AG08395 (cell line): ENCODE results near the gene SNAI1.

Experiments
- DNase-seq: peaks from one replicate; pipeline ENCODE4 v3.0.0; 2012; ENCODE audit warnings: mixed read lengths, low spot score

SNAI1 gene

GRCh38 chr20:50013976-50014375 is 31.2 kb downstream of the SNAI1 start:
- DNase-seq: no peak

GRCh38 chr20:50014570-50015562 is 32.1 kb downstream of the SNAI1 start:
- peak; percentile 6 for DNase-seq

GRCh38 chr20:50015636-50015992 is 32.8 kb downstream of the SNAI1 start:
- DNase-seq: peak; percentile 6

DNA sequence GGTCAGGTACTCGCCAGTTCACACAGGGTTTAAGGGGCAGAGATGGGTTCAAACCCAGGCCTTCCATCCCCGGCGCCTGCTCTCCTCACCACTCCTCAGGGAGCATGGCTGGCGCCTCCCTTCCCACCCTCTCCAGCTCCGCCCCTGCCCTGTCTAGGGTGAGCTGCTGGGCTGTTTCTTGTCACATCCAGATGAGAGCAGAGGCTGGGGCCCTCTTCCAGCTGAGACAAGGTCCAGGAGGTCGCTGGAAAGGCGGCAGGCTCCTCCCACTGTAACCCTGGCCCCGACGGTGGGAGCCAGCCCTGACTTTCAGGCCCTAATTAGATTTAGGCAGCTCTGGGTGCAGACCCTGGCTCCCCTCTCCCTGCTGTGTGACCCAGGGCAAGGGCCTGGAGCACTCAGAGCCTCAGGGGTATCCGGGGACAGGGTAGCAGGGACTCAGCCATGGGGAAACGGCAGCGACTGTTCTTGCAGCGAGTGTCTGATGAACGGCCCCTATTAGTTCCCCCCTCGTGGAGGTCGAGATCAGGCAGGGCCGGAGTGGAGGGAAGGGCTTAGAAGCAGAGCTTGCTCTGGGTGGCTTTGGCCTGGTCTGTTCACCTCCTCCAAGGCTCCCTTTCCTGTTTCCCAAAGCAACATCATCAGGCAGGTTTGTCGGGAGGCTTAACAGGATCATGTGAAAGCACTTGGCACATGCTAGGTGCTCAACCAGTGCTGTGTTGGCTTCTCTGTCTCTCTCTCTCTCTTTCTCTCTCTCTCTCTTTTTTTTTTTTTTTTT is 33.4 kb downstream of the SNAI1 start:
- DNase-seq: peak; percentile 47

- no peak for DNase-seq
These were observed 34.4 kb downstream of the SNAI1 start for GRCh38 chr20:50017160-50017559.

DNA sequence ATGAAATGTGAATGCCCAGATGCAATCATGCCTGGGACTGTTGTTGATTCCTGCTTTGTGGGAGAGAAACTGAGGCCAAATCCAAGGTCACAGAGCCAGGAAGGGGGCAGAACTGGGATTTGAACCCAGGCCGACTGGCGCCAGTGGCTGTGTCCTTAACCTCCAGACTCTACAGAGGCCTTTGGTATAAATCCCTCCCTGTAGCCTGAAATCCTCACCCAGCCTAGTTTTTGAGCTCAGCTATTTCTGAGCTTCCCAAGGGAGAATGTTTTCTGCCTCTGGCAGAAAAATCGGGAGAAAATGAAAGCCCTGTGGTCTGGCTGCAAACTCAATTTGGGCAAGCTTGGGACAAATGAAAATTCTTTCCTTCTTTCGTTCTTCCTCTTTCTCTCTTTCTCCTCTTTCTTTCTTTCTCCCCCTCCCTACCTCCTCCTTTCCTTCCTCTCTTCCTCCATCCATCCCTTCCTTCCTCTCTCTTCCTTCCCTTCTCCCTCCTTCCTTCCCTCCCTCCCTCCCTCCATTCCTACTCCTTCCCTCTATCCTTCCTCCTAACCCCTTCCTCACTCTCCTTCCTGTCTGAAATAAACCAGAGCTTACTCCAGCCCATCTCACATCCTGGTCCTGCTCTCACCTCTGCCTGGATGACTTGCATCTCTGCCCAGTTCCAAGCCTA is 34.9 kb downstream of the SNAI1 start:
- peak; percentile 43 for DNase-seq

DNA sequence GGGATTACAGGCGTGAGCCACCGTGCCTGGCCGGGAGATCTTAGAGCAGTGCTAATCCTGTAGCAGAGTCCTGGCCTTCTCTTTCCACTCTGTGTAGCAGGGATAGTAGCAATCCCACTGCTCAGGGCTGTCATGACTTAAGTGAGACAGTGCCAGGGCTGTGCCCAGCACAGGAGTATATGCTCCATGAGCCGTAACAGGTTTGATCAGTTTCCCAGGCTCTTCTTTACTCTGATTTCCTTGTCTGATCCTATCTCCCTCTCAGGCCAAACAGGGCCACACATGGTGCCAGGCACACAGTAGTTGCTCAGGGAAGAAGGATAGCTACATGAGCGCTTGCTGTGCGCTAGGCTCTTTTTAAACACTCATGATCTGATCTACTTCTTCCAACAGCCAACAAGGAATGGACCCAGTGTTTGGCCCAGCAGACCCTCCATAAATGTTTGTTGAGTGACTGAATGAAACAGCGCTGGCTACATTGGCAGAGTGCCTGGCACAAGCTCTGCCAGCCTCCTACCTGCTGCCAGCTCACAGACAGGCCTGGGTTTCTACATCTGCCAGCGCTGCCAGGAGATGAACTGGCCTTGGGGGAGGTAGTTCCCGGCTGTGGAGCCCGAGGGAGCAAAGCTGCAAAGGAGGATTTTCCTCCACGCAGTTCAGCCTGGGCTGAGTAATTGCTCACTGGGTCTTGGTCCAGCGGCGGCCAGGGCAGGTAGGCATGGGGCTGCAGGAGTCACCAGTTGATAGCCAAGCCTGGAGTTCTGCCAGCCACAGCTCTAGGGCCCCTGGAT is 36.9 kb downstream of the SNAI1 start:
- no peak for DNase-seq

DNA sequence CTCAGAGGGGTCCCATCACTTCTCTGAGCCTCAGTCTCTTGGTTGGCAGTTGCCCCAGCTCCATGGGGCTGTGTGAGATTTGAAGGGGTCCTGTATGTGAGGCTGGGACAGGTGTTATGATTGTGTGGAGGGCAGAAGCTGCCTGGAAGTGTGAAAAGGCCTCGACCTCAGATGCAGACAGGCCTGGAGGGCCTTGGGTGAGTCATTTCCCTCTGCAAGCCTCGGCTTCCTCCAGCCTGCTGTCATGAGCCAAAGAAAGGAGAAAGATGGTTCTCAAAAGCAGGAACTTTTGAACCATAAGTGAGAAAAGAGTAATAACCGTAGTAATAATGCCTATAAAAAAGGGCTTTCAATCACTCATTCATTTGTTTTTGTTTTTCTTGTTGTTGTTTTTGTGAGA is 37.5 kb downstream of the SNAI1 start:
- peak; percentile 52 for DNase-seq

DNA sequence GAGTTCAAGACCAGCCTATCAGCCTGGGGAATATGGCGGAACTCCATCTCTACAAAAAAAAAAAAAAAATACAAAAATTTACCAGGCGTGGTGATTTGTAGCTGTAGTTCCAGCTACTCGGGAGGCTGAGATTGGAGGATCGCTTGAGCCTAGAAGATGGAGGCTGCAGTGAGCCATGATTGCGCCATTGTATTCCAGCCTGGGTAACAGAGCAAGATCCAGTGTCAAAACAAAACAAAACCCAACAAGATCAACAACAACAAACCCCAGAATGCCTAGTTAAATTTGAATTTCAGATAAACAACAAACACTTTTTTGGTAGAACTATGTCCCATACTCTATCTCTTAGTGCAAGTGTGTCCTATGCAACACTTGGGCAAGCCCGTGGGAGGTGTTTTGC is 39.9 kb downstream of the SNAI1 start:
- DNase-seq: no peak

- DNase-seq: no peak
These were observed 40.5 kb downstream of the SNAI1 start for GRCh38 chr20:50023116-50023805.

DNA sequence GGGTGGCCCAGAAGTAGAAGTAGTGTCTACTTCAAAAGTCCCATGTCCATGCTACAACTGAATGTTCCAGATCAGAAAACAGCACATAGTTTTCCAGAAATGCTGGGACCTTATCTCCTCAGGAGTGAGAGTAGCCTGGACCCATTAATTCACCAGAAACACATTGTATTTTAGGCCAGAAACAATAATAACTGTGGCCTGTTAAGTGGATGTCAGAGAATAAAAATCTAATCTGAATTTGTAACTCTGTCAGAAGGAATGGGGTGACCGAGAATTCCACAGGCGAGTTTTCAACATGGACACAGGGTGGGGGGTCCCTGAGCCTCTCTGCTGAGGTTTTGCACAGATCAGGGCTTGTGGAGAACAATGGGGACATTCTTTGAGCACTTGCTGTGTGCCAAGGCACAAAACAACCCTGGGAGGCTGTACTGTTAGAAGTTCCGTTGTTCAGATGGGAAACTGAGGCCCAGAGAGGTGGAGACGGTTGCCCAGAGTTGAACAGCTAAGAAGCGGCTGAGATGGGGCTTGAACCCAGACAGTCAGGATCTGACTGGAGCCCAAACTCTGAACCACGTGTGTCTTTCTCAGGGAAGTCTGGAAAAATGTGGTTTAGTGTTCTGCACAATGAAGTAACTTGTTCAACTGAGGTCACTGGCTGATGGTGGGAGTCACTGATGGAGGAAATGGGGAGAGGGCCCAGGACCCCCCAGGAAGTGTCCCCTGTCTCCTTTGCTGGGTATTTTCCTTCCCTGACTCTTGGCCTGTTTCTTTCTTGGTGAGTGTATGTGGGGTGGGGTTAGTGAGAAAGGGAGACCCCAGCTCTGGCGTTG is 44.2 kb downstream of the SNAI1 start:
- DNase-seq: no peak

- DNase-seq: peak; percentile 97
These were observed 44.9 kb downstream of the SNAI1 start for GRCh38 chr20:50027611-50028105.

DNA sequence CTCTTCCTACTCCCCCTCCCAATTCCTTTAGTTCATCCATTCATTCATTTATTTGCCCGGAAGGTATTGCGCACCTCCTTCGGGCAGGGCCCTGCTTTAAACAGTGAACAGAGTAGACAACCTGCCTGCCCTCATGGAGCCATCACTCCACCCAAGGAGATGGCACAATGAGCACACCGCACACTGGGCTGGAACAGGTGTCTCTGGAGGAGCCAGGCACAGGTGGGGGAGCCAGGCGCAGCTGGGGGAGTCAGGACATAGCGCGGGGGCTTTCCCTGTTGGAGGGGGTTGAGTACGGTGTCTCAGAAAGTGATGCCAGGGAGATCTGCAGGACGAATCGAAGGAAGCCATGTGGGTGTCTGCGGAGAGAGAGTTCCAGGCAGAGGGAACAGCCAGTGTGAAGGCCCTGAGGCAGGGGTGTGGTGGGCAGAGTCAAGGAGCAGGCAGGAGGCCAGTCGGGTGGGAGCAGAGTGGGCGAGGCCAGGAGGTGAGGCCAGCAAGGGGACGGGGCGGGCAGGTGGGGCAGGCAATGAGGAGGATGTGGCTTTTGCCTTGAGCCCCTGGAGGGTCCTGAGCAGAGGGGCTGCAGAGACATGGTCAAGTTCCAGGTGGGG is 46.4 kb downstream of the SNAI1 start:
- no peak for DNase-seq

DNA sequence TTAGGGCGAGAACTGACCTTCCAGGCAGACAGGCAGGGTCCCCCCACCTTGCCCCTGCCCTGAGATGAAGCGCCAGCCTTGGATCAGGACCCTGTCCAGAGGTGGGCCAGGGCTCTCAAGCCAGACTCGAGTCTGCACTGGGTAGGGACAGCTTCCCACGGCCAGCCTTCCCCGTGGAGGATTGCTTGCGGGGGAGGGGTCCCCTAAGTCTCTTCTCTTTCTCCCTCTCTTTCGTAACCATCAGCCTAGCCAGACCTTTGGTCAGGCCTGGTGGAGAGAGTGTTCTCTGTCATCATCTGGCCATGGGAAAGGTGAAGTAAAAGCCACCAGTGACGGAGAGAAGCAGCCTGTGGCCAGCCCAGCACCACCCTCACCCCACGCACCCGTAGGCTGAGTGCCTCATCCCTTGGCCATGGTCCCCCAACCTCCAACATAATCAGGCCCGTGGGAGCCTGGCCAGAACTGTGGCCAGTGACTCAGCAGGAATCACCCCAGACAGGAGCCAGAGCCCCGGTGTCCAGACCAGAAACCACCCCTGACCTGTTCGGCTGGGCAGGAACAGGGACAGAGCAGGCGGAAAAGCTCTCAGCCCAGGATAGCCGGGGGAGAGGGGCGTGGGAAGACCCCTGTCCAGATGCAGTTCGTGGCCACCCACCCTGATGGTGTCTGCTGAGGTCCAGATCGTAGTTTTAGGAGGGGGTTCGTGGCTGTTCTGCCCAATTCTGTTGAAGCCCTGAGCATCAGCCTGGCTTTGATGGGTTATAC is 47.1 kb downstream of the SNAI1 start:
- DNase-seq: peak; percentile 94

DNA sequence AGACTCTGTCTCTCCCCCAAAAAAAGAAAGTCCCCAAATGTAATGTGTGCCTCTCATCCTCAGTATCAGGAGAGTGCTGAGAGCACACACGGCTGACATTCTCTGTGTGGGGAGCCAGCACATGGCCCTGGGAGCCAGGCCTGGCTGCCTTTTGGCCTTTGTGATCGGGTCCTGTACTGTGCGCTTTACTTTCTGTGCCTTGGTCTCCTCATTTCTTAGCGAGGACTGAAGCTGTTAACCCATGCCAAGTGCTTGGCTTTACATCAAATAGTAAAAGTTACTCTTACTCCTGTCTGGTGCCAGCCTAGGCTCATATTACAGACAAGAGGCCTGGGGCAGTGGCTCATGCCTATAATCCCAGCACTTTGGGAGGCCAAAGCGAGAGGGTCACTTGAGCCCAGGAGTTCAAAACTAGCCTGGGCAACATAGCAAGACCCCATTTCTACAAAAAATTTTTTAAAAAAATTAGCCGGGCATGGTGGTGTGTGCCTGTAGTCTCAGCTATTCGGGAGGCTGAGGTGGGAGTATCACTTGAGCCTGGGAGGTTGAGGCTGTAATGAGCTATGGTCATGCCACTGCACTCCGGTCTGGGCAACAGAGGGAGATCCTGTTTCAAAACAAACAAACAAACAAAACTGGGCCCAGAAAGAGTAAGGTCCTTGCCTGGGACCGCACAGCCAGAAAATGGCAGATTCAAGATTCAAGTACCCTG is 50.3 kb downstream of the SNAI1 start:
- no peak for DNase-seq

DNA sequence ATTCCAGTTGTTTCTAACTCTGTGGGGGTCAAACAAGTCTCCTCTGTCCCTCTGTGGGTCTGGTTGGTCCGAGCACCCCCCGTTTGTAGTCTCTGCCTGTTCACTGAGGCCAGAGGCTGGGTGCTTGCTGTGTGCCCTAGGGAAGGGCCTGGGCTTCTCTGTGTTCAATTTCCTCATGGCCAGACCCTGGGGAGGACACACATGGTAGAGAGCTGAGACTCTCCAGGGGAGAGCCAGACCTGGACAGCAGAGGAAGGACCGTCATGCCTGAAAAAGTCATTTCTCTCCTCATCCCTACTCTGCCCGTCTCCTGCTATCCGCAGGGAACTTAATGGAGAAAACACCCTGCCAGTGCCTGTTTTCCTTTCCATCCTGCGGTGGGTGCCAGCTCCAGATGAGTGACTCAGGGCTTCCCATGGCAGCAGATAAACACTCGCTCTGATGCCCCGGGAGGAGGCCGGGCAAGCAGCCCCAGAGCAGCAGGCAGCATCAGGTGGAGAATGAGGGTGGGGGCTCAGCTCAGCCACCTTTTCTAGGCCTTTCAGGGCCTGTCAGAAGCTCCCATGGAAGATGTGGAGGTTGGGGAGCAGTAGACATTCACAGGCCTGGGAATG is 51.9 kb downstream of the SNAI1 start:
- DNase-seq: peak; percentile 80

- DNase-seq: no peak
These were observed 53.9 kb downstream of the SNAI1 start for GRCh38 chr20:50036703-50037102.

DNA sequence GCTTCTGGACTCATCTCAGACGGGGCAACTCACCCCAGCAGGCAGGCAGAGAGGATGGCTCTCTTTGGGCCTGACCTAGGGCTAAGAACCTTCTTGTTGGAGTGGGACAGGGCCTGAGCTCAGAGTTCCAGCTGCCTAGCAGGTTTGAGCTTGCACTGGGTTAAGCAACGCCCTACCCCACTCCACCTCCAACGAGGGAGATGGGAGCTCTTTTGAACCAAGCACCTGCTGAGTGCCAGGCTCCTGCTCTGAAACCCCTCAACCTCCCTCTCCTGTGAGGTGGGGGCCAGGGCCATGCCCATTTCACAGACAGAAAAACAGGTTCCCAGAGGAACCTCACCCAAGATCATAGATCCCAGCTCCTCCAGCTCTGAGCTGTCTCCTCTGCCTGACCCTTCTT is 54.3 kb downstream of the SNAI1 start:
- DNase-seq: no peak
